Measurements from ENCODE around the gene CREB3L2.

Gene CREB3L2

DNA sequence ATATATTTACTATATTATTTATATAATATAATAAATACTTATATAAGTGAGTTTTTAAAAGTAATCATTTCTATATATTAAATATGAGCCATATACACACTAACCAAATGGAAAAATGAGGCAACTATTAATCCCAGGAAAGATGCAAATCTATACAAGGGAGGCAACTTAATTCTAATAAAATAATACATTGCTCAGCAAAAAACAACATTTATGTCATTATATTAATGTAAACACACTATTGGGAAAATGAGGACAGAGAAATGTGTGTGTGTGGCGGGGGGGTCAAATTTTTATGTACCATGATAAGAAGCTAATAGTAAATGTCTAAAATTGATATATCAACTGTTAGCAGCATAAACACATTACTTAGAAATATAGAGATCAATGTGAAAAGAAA lies 131.8 kb downstream of the CREB3L2 start:
- no peak for DNase-seq (ENCODE audit: low read depth)
- no peak overlapping the region for H3K4me3 ChIP-seq (ENCODE audit: low read depth, low read length)
- TF ChIP-seq, protein P1, sequence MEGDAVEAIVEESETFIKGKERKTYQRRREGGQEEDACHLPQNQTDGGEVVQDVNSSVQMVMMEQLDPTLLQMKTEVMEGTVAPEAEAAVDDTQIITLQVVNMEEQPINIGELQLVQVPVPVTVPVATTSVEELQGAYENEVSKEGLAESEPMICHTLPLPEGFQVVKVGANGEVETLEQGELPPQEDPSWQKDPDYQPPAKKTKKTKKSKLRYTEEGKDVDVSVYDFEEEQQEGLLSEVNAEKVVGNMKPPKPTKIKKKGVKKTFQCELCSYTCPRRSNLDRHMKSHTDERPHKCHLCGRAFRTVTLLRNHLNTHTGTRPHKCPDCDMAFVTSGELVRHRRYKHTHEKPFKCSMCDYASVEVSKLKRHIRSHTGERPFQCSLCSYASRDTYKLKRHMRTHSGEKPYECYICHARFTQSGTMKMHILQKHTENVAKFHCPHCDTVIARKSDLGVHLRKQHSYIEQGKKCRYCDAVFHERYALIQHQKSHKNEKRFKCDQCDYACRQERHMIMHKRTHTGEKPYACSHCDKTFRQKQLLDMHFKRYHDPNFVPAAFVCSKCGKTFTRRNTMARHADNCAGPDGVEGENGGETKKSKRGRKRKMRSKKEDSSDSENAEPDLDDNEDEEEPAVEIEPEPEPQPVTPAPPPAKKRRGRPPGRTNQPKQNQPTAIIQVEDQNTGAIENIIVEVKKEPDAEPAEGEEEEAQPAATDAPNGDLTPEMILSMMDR (IDR thresholded peaks at IDR 0.05; ENCODE audit: low read depth, low read length, missing control alignments): no peak
- in situ Hi-C loops (cut with HindIII; ENCODE audit: low sequenced_read_pairs): no loop called here

DNA sequence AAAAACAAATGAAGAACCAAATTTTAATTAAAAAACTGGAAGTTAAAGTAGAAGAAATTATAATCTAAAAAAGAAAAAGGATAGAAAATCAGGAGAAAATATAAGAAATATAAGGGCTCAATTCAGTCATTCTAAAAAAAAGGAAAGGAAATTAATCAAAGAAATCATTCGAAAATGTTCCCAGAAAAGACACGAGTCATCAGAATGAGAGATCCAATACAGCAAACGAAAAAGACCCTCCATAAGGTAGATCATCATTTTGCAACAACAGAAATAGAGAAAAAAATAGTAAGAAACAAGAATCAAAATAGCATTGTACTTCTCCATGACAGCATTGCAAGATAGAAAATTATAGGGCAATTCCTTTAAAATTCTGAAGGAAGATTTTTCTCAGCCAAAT lies 132.6 kb downstream of the CREB3L2 start:
- no peak overlapping the region for H3K4me3 ChIP-seq (ENCODE audit: low read depth, low read length)
- in situ Hi-C loops (cut with HindIII; ENCODE audit: low sequenced_read_pairs): no loop called here
- no peak for DNase-seq (ENCODE audit: low read depth)
- TF ChIP-seq, protein P1 (IDR thresholded peaks at IDR 0.05; ENCODE audit: low read depth, low read length, missing control alignments): no peak

DNA sequence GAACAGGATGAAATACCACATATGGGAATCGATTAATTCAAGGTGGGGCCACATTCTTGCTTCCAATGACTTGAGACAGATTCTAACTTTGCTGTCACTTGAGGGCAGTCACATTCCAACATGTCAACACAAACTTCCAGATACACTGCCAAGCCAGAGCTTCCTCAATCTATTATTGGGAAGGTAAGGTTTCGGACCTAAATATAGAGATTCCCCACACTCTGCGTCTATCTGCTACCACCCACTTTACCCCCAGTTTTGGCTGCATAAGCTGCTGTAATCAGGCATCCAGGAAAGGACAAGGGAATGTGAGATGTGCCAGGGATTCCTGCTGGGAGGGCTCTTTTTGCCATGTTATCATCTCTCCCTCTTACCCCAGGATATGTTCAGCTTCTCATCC lies 134.6 kb downstream of the CREB3L2 start:
- in situ Hi-C loops (cut with HindIII; ENCODE audit: low sequenced_read_pairs): no loop called here
- no peak for DNase-seq (ENCODE audit: low read depth)
- TF ChIP-seq, protein P1 (IDR thresholded peaks at IDR 0.05; ENCODE audit: low read depth, low read length, missing control alignments): no peak
- H3K4me3 ChIP-seq (ENCODE audit: low read depth, low read length): no peak overlapping the region

DNA sequence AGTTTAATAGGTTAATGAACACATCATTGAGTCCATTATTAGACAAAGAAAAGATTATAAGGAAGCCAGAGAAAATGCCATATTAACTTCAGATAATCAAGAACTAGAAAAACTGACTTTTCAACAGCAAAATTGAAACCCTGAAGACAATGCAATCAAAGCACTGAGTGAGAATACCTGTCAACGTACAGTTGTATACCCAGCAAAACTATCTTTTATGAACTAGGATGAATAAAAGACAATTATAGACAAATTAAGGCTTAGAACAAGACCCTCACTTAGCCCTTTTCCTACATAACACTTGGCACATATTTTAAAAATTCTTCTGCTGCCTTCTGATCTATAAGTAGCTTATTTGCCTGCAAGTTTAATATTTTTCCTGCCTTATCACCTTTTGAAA lies 136.1 kb downstream of the CREB3L2 start:
- TF ChIP-seq, protein P1 (IDR thresholded peaks at IDR 0.05; ENCODE audit: low read depth, low read length, missing control alignments): no peak
- no peak for DNase-seq (ENCODE audit: low read depth)

DNA sequence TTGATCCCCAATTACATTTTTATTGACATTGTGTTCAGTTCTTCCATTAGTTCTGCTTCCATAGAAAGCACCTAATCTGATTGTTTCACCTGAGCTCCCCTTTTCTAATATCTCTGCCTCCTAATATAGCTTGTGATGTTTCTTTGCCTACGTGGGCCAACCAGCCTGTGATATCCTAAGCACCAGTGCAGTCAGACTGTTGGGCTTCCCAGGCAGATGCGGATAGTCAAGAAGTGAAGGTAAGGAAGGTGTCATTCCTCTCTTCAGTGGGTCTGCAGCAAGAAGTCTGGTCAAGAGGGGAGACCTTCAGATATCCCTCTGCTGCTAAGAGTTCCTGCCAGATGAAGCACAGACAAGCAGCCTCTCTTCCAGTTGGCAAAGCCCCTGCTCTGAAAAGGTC lies 138.9 kb downstream of the CREB3L2 start:
- TF ChIP-seq, protein P1 (IDR thresholded peaks at IDR 0.05; ENCODE audit: low read depth, low read length, missing control alignments): no peak
- in situ Hi-C loops (cut with HindIII; ENCODE audit: low sequenced_read_pairs): no loop called here
- no peak for DNase-seq (ENCODE audit: low read depth)
- no peak overlapping the region for H3K4me3 ChIP-seq (ENCODE audit: low read depth, low read length)

More for the DNA sequence above, 136.1 kb downstream of the CREB3L2 start:
- in situ Hi-C loops (cut with HindIII; ENCODE audit: low sequenced_read_pairs): no loop called here
- no peak overlapping the region for H3K4me3 ChIP-seq (ENCODE audit: low read depth, low read length)

DNA sequence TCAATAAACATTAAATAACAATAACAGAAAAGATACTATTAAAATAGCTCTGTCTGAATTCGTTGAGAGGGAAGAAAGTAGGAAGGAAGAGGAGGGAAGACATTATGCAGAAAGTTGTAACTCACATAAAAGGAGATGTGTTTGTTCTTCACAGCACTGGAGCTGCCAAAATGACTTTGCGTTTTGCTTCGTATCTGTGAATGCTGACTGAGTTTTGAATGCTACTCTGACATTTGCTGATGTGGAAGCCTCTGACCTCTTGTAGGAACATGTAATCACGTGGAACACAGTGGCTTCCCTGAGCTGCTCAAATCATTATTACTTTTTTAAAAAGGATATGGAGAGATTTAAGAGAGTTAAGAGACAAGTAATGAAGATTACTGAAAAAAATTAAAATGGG lies 139.5 kb downstream of the CREB3L2 start:
- no peak overlapping the region for H3K4me3 ChIP-seq (ENCODE audit: low read depth, low read length)
- no peak for DNase-seq (ENCODE audit: low read depth)
- TF ChIP-seq, protein P1 (IDR thresholded peaks at IDR 0.05; ENCODE audit: low read depth, low read length, missing control alignments): no peak
- in situ Hi-C loops (cut with HindIII; ENCODE audit: low sequenced_read_pairs): no loop called here

DNA sequence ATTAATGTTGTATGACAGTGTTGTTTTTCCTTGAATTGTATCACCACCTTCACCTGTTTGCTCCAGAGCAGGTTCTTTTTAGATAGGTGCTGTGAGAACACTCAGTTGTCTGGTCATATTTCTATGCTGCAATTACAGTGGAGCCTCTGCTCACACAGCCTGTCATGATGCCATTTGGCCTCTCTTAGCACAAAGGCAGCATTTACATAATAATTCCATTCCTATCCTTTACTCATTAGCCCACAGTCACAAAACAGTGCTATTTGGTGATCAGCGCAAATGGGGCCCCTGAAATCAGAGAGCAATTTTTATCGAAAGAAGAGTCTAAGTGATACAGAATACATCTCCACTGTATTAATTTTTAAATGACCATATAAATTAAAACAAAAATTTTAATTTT lies 141.3 kb downstream of the CREB3L2 start:
- in situ Hi-C loops (cut with HindIII; ENCODE audit: low sequenced_read_pairs): no loop called here
- TF ChIP-seq, protein P1 (IDR thresholded peaks at IDR 0.05; ENCODE audit: low read depth, low read length, missing control alignments): no peak
- DNase-seq (ENCODE audit: low read depth): no peak
- no peak overlapping the region for H3K4me3 ChIP-seq (ENCODE audit: low read depth, low read length)
